Bladder microvascular endothelial cell (primary cell): ENCODE data around the gene CBL. TPM values are rescaled to one million over a fixed set of nuclear protein-coding genes. Genes with fewer than 3 reads are reported as not detected.

ENCODE experiments used
- total RNA-seq: library from RNA; depleted of rRNA; stranded (reverse); fragments of >200 nt; gene quantifications from 2 replicates; pipeline ENCODE4 v1.2.3, GENCODE V29; 2014

The CBL gene
- 8.3 and 18.8 TPM in 2 replicates for total RNA-seq

DNA sequence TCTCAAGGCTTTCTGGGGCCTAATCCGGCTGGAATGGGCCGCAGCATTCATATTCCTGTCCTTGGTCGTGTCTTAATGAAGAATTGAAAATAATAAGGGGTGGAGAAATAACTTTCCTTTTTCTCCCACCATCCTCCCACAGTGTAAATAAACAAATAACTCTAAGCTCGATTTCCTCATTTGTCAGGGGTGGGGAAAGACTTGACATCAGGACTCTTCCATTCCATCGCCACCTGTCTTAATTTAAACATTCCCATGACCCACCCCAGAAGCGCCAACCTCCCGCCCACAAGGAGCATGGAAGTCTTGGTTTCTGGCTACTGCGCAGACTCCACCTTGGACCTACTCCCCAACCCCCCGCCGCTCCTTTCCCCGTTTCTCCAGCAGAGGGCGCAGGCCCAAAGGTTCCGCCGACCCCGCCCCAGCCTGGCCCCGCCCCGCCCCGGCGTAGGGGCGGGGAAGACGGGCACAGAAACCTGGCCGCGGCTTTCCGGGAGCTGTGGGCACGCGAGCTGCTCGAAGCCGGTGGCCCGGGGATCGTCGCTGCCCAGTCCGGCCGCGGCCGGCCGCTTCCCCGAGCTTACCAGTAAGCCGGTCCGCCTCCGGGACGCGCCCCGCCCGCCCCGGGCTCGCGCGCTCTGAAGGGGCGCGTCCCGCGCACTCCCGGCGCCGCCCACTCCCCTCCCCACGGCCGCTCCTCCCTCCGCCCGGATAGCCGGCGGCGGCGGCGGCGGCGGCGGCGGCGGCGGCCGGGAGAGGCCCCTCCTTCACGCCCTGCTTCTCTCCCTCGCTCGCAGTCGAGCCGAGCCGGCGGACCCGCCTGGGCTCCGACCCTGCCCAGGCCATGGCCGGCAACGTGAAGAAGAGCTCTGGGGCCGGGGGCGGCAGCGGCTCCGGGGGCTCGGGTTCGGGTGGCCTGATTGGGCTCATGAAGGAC, at the start of gene CBL:
TSS of gene CBL (plus strand) at position 766 of the 937 bp plus-strand sequence. CDS start at position 845, 79 bp downstream.

GRCh38 chr11:119168471-119169281, 37.5 kb upstream of the CBL start, which contains the start of gene NLRX1:
Gene NLRX1 (plus strand): TSS chr11:119168725. CDS start chr11:119171404, 2,679 bp downstream.

DNA sequence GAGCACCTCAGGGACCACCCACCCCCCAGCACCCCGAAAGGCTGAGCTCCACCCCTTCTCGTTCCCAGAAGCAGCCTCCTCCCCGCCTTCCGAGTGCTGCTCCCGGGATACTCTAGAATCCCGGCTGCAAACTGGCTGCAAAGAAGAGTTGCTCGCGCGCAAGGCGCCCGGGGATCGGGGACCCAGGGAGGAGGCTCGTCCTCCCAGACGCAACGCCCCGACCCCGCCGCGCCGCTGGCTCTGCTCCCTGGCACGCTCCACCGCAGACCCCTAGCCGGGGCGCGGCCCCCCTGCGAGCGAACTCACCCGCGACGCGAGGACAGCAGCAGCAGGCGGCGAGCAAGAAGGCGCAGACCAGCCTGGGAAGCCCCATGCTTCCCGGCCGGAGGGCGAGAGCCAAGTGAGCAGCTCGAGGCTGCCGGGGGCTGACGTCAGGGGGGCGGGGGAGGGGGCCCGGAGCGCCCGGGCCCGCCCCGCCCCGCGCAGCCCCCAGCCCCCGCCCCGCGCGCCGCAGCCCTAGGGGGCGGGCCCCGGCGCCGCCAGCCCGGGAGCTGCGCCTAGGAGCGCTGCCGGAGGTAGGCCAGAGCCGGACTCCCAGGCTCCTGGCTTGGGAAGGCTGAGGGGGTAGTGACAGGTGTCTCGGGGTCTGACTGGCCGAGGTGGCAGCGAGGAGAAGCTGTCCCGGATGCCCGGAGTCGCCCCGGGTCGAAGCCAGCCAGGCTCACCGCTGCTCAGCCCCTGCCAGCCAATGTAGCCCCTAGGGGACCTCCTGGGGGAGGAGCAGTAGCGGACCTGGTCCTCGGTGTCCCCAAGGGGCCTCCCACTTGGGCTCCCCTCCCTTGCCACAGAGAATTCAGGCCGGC, 110.8 kb downstream of the CBL start, which contains the start of gene MCAM:
TSS of gene MCAM (minus strand) at position 402 of the 863 bp plus-strand sequence. CDS start at position 373, 29 bp downstream.

DNA sequence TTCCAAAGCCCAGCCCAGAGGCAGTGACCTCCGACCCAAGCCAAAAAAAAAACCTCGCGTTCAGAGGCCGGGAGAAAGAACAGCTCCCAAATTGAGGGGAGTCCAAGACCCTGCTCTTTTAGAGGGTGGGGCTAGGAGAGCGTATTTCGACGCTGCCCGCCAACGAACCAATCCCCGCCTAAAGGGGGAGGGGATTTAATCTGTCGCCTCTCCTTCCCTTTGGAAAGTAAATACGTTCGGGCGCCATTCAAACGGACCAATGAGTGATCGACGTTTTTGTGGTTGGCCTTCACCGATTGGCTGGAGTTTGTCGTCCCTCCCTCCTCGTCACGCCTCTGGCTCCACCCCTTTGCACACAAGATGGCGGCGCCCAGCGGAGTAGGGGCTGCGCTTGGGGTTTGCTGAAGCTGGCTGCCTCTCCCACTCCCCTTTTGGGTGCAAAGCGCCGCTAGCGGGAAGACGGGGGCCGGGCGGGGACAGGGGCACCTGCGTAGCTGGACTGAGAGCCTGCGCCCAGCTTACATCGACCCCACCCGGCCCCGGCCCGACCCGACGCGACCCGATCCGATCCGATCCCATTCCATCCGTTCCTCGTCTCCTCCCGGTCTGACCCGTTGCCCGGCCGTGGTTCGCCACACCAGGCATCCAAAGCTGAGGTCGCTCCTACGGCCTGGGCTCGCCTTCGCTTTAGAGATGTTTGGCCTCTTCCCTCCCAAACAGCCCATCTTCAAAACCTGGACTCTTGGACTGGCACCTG, 128.2 kb downstream of the CBL start, which contains the start of gene RNF26:
TSS of gene RNF26 (plus strand) at position 354 of the 757 bp plus-strand sequence. CDS start 596 bp downstream, outside the sequence.

GRCh38 chr11:119340335-119341221, 134.4 kb downstream of the CBL start, which contains the start of gene C1QTNF5:
Gene C1QTNF5 (minus strand): TSS chr11:119340883. CDS start chr11:119340397, 486 bp downstream.

DNA sequence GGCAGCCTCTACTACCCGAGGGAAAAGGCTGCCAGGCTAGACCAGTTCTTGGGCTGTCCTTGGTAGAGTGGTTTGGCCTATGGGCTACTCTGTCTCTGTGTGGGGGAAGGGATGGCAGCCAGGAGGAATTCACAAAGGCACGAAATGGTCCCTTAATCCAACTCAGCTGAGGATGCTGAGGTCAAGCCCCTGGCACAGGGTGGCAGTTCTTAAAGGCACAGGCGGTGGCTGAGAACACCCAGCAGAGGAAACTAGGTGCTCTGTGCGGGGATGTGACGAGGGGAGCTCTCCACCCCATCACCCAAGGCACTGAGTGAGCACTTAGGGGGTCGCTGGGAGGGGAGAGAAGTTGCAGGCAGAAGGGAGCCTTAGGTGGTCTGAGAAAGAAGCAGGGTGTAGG, 140.5 kb downstream of the CBL start, which contains the start of gene MFRP:
TSS of gene MFRP (minus strand) at position 101 of the 400 bp plus-strand sequence. CDS start 192 bp downstream, outside the sequence.

Other genes starting within 250 kb of the CBL start
- not detected in 2 replicates for gene FOXR1, start 234.6 kb upstream of the CBL start, total RNA-seq
- 10.2 and 20.0 TPM in 2 replicates for gene CENATAC, start 208.2 kb upstream of the CBL start, total RNA-seq
- 385 and 658 TPM in 2 replicates for gene RPS25, start 188.0 kb upstream of the CBL start, total RNA-seq
- gene TRAPPC4, start 187.6 kb upstream of the CBL start, total RNA-seq: 87.9 and 137 TPM in 2 replicates
- gene SLC37A4, start 175.5 kb upstream of the CBL start, total RNA-seq: 12.5 and 17.0 TPM in 2 replicates
- 125 and 188 TPM in 2 replicates for gene HYOU1, start 149.1 kb upstream of the CBL start, total RNA-seq
- 19.8 and 35.4 TPM in 2 replicates for gene VPS11, start 138.5 kb upstream of the CBL start, total RNA-seq
- 2.5 and 2.6 TPM in 2 replicates for gene HMBS, start 121.5 kb upstream of the CBL start, total RNA-seq
- 9.4 and 26.6 TPM in 2 replicates for gene DPAGT1, start 104.5 kb upstream of the CBL start, total RNA-seq
- 2.1 and 4.5 TPM in 2 replicates for gene C2CD2L, start 99.0 kb upstream of the CBL start, total RNA-seq
- gene HINFP, start 84.8 kb upstream of the CBL start, total RNA-seq: 11.8 and 23.6 TPM in 2 replicates
- gene ABCG4, start 57.3 kb upstream of the CBL start, total RNA-seq: under 0.01 TPM in 1 of 2 replicates, not detected in the other
- 11.7 and 19.3 TPM in 2 replicates for gene NLRX1, start 37.6 kb upstream of the CBL start, total RNA-seq
- gene NHERF4, start 20.9 kb upstream of the CBL start, total RNA-seq: not detected in 2 replicates
- gene MCAM, start 110.8 kb downstream of the CBL start, total RNA-seq: 844 and 1,058 TPM in 2 replicates
- gene RNF26, start 128.2 kb downstream of the CBL start, total RNA-seq: 3.2 and 8.2 TPM in 2 replicates
- 62.3 and 67.1 TPM in 2 replicates for gene C1QTNF5, start 134.5 kb downstream of the CBL start, total RNA-seq
- gene MFRP, start 140.4 kb downstream of the CBL start, total RNA-seq: under 0.01 TPM in 1 of 2 replicates, not detected in the other
- gene USP2, start 175.4 kb downstream of the CBL start, total RNA-seq: 0.06 TPM in 1 of 2 replicates, not detected in the other
- gene THY1, start 216.8 kb downstream of the CBL start, total RNA-seq: 0.44 and 2.1 TPM in 2 replicates